ENCODE data around the gene EXPH5.
A peak's percentile ranks its signal among the peaks of the same experiment; 100 is the strongest.
"Not testable (repeated sequence)": the region's sequence is repeated elsewhere in the genome, so short reads cannot be mapped to it uniquely, and the experiment has no call there.

Gene EXPH5

GRCh38 chr11:108593214-108593922 is at the start of gene EXPH5:
EXPH5 (minus strand) TSS chr11:108593768; CDS start chr11:108593536, 232 bp downstream.
- H3K27ac ChIP-seq = peak within 1 kb of the TSS; percentile 95
- TF ChIP-seq ZFX (IDR thresholded peaks at IDR 0.05; ENCODE audit: borderline replicate concordance) (no peak), CTCF (IDR thresholded peaks at IDR 0.05) (peak; percentile 29)

- H3K27ac ChIP-seq = not testable (repeated sequence)
These were observed 48.2 kb upstream of the EXPH5 start for GRCh38 chr11:108641752-108642151.

- H3K27ac ChIP-seq = no peak overlapping the region
- TF ChIP-seq CTCF (IDR thresholded peaks at IDR 0.05) (no peak), ZFX (IDR thresholded peaks at IDR 0.05; ENCODE audit: borderline replicate concordance) (no peak)
These were observed 45.6 kb upstream of the EXPH5 start for GRCh38 chr11:108639146-108639545.

- H3K27ac ChIP-seq = no peak overlapping the region
- no peak for TF ChIP-seq CTCF (IDR thresholded peaks at IDR 0.05)
- no peak for TF ChIP-seq ZFX (IDR thresholded peaks at IDR 0.05; ENCODE audit: borderline replicate concordance)
These were observed 42.7 kb upstream of the EXPH5 start for GRCh38 chr11:108636222-108636621.

GRCh38 chr11:108635106-108635505 is 41.5 kb upstream of the EXPH5 start:
- no peak overlapping the region for H3K27ac ChIP-seq
- TF ChIP-seq ZFX (IDR thresholded peaks at IDR 0.05; ENCODE audit: borderline replicate concordance) (no peak), CTCF (IDR thresholded peaks at IDR 0.05) (no peak)

- H3K27ac ChIP-seq = no peak overlapping the region
- TF ChIP-seq CTCF (IDR thresholded peaks at IDR 0.05) = no peak
- TF ChIP-seq ZFX (IDR thresholded peaks at IDR 0.05; ENCODE audit: borderline replicate concordance) = no peak
These were observed 38.6 kb upstream of the EXPH5 start for GRCh38 chr11:108632041-108632704.

GRCh38 chr11:108629274-108629673 is 35.7 kb upstream of the EXPH5 start:
- H3K27ac ChIP-seq = no peak overlapping the region
- no peak for TF ChIP-seq CTCF (IDR thresholded peaks at IDR 0.05)
- TF ChIP-seq ZFX (IDR thresholded peaks at IDR 0.05; ENCODE audit: borderline replicate concordance) = no peak

Measured in 22Rv1 (cell line).